Cortex of kidney (tissue), 1 donor: ENCODE data around the gene OXTR.
"Not testable (repeated sequence)": the region's sequence is repeated elsewhere in the genome, so short reads cannot be mapped to it uniquely, and the experiment has no call there.

Source experiments
- DNase-seq: peaks from one replicate; lab custom pipeline; 2025; lab: John Stamatoyannopoulos, UW

The OXTR gene

DNA sequence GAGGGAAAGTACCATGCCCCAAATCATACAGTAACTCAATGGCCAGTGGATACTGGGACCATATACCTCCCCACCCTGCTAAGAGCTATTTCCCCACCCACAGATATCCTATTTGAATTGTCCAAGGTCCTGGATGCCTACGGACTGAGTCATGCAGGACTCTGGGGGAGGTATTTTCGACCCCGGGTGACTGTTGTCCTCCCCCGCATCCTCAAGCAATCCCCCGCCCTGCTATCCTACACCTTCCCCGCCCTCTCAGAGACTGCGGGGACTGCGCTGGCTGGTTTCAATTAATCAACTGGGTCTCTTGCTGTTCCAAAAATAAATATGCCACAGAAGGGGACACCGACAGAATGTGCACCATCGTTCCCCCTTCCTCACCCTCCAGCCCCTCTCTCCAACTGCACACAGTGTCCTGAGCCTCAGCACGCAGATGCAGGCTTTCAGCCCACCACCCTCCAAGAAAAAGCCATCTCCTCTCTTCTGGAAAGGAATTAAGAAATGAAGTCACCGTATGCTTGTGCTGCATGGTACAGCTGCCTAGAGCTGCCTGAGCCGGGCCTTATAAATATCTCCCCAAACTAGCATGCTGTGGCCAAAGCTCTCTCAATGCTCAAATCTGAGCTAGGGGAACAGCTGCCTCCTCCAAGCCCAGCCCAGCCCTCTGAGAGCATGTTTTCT is 27.7 kb downstream of the OXTR start:
- no peak for DNase-seq

DNA sequence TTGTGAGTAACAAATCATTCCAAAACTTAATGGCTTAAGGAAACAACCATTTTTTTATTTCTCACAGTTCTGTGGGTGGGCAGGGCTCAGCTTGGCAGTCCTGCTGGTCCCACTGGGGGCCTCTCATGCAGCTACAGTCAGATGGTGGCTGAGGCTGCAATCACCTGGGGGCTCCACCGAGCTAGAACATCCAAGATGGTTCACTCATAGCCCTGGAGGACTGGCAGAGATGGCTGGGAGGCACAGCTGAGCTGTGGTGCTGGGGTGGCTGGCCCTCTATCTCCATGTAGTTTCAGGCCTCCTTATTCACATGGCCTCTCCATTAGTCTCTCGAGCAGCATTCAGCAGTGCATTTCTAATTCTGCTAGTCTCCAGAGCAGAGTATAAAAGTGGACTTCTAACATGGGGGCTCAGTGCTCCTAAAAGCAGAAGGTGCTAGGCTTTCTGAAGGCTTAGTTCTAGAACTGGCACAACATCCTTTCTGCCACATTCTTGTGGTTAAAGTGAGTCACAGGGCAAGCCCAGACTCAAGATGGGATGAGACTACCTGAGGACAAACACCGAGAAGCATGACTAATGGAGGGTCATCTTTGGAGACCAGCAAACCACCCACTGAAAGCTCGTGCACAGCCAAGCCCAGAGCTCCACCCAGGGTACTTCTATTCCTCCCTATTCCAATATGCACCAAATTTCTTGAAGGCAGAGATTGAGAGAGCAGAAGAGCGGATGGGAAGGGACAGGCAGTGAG is 29.5 kb downstream of the OXTR start:
- no peak for DNase-seq

DNA sequence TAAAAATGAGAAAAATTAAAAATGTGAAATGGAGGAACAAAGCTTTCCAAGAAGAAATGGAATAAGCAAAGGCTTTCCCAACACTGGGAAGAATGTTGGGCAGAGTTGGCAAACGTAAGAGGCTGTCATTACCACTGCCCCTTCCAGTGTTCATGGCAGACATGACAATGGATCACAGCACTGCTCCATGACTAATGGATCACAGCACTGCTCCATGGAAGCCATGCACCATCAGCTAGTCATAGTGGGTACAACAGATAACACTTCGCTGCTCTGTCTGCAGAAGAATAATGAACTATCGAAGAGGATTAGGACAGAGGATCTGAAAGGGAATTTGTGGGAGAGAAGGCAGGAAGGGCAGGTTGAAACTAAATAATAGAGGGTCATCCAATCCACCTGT is 30.8 kb downstream of the OXTR start:
- no peak for DNase-seq

DNA sequence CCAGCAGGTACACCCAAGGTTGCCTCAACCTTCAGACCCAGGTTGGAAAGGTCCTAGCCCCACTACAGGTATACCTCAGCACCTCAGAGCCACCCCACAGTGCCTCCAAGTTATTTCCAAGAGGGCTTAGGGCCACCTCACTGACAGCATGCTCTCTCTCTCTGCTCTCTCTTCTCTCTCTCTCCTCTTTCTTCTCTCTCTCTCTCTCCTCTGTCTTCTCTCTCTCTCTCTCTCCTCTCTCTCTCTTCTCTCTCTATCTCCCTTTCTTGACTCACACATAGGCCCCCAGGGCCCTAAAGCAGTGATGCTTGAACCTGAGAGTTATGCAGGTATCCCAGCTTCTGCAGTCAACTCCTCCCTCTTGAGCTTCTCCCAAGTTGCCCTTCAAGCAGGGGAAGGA is 31.6 kb downstream of the OXTR start:
- no peak for DNase-seq

DNA sequence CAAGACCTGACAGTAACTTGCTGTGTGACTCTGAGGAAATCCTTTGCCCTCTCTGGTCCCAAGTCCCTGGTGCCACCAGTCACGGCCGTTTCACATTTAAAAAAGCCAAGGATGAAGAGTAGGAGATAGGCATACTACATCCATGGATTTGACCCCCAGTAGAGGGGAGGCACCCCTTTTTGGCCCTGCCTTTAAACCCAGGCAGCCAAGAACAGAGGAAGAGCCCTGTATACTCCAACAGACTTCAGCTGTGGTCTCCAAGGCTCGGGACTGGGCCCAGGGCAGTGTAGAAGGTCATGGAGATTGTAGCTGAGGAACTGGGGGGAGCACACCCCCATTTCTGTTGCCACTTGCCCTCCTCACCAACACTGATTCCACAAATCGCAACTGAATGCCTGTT is 32.1 kb downstream of the OXTR start:
- no peak for DNase-seq

DNA sequence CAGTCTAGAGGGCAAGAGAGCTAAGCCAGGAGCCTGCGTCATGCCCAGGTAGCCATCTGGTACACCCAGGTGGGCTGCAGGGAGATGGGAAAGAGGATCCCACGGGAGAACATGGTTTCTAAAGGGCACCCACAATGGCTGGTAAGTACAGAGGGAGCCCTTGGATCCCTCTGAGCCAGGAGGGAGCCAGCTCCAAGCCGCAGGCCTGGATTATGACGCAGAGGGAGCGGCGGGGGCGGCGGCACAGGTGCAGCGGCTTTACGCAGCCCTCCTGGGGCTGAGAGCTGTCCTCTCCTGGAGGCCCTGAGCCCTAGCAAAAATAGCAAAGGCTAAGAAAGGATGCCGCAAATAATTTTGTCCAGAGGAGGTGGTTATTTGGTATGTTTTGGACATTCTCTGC is 33.0 kb downstream of the OXTR start:
- no peak for DNase-seq

DNA sequence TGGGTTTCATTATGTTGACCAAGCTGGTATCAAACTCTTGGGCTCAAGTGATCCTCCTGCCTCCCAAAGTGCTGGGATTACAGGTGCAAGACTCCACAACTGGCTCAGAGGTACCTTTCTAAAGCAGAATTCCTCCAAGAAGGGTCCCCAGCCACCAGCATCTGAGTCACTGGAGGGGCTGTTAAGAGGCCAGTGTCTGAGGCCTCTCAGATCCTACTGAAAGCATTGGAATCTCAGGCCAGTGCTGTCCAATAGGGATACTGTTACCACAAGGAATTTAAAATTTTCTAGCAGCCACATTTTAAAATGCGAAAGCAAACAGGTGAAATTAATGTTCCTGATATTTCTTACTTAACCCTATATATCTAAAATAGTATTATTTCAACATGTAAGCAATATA is 34.5 kb downstream of the OXTR start:
- DNase-seq: no peak

DNA sequence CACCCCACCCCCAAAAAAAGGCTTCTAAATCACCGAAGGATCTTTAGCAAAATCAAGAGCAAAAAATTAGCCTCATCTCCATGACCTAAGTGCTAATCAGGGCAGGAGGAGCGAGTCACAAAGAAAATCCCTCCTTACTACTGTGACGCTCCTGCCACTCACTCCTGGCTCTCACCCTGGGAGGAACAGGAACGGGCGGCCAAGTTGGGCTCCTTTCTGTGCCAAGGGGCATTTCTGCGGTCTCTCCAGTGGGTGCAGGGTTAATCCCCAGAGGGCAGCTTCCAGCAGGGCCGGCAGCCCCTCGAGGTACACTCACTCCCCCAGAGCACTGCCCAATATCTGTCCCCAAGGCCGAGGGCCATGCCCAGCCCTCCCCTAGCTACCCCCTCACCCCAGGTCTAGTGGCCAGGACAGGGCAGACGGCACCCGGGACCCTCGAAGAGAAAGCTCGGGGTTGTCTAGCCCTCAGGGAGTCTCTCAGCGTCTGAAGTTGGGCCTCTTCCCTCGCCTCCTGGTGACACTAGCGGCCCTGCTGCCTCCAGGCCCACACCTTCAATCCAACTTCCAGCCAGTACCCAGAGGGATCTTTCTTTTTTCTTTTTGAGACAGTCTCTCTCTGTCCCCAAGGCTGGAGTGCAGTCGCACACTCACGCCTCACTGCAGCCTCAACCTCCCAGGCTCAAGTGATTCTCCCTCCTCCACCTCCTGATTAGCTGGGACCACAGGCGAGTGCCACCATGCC is 35.1 kb downstream of the OXTR start:
- no peak for DNase-seq

DNA sequence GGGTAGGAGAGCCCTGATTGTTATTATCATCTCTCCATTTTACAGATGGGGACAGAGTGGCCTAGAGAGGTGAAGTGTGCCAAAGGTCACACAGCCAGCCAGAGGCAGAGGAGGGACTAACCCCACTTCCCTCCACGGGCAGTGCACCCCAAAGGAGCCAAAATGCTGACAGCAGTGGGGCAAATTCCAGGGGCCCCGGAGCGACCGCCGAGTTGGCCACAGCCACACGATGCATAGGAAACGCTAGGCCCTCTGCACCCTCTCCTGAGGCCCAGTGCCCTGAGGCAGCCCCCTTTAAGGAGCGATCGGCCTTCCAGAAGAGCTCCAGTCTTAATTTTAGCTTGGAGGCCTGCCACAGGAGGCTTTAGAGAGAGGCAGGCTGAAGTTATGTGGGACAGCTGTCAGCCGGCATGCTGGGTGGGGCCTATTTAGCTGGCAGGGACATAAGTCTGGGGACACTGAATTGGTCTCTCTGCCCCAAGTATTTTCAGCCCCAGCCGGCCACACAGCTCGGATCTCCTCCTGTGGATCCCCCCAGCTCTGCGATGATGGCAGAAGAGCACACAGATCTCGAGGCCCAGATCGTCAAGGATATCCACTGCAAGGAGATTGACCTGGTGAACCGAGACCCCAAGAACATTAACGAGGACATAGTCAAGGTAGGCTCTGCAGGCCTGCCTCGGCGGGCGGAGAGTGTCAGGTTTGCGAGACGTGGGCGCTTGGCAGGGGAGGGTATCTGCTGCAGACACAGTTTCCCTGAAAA is 35.9 kb downstream of the OXTR start, which contains the start of gene CAV3:
Gene CAV3, plus strand, starts transcription at position 471 of the 763 bp plus-strand sequence. Its CDS starts 75 bp downstream, at position 546.
- no peak for DNase-seq

DNA sequence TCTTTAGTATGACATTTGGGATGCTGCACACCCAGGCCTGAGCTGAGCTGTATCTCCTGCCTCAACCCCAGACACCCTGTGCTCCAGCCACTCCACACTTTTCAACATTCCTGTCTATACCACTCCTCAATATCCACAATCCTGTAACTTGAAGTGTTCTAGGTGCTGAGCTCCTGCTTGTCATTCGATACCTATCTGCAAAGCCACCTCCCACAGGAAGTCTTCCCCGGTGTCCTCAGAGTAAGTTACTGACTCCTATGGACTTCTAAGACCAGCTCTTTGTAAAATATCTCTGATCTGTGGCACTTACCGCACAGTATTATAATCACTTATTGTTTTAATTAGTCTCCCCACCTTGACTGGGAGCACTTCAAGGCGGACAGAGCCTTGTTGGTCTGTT is 37.0 kb downstream of the OXTR start:
- DNase-seq: no peak

DNA sequence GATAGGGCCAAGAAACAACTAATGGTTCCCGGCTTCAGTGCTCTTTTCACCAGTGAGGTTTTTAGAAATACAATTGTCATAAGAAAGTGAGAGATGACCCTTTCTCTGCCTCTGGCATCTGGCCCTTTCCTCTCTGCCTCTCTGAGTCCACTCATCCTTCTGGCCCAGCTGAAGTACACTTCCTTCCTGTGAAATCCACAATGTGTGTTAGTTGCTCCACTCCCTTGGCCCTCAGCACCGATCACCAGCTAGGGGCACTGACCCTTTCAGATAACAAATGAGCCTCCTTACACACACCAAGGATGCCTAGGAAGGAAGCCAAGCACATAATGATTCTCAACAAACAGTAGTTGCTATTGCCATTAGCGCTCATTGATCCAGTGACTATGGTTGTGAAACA is 38.8 kb downstream of the OXTR start:
- no peak for DNase-seq

DNA sequence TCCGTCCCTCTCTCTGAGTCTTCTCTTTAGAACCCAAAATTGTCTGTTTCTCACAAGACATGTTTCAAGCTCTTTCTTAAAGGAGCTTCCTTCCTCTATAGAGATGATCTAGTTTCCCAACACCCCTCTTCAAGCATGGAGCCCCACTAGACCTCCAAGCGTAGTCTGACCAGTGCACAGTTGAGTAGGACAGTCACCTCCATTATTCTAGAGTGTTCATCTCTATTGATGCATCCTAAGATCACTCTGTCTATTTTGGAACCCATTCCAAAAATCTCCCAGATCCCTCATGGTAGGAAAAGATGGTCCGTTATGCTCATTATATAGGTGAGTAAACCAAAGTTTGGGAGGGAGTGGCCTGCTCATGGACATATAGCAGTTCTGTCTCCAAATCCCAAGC is 39.9 kb downstream of the OXTR start:
- DNase-seq: no peak

DNA sequence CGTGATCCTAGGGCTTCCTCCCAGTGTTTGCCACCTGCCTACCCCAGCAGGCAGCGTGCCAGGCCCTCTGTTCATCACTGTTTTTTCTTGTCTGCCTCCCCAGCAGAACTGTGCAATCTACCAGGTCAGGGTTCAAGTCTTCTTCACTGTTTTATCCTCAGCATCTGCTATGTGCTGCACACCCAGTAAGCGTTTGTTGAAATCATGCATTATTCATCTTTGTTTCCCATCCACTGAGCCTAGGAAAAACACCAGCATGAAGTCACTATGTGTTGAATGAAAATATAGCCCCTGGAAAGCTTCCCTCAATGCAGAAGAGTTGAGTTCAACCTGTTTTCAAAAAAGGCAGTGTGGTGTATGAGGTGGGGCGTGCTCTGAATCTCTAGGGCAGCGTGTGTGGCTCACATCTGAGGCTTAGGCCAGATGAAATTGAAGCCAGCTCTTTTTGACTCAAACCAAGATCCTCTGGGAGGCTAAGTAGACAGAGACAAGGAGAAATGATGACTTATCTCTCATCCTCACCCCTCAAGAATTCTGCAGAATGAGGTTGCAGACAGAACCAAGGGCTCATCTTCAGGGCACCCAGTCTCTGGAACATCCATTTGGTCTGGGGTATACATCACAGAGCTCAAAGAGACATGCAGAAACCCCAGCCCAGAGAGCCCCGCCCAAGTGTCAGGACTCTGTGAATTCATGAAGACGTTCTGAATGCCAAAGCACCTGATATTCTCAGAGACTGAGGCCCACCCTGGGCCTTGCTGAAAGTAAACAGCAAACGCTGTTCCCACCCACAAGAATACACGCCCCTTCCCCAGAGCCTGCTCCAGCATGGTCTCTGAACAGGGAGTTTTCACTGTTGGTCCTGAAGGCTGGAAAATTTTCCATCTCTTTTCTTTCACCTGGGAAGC is 41.6 kb downstream of the OXTR start:
- no peak for DNase-seq

DNA sequence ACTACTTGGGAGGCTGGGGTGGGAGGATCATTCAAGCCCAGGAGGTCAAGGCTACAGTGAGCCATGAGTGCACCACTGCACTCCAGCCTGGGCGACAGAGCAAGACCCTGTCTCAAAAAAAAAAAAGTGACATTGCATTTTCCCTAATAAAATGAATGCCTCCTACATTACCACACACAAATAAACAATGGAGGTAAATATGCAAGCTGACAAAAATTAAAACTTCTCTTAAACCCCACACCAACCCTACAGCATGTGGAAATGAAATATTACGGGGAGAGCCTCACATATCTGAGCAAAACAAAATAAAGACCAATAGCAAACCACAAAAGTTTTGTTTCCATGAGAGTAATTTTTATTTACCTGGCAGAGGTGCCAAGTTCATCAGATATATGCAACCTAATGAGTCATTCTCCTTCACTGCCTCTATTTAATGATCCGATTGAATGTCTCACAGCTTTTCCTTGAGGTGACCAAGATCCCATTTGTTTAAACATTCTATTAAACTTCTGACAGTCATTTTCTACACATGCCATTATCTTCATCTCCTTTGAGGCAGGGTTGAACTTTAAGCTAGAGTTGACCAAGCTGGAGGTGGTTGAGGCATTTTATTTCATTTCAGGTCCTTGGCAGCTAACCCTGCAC is 45.2 kb downstream of the OXTR start:
- no peak for DNase-seq

DNA sequence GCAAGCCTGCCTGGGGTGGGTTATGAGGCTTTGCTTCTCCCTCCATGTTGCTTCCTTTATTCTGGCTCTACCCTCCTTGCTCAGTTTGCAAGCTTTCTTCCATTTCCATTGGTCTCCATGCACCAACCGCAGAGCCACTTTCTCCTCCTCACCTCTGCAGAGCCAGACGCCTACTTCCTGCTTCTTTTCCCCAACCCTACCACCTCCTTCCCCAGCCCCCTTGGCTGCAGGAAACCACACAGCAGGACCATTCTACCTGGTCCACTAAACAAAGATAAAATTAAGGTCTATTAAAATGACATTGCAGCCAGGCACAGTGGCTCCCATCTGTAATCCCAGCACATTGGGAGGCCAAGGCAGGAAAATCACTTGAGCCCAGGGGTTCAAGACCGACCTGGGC is 45.8 kb downstream of the OXTR start:
- no peak for DNase-seq

DNA sequence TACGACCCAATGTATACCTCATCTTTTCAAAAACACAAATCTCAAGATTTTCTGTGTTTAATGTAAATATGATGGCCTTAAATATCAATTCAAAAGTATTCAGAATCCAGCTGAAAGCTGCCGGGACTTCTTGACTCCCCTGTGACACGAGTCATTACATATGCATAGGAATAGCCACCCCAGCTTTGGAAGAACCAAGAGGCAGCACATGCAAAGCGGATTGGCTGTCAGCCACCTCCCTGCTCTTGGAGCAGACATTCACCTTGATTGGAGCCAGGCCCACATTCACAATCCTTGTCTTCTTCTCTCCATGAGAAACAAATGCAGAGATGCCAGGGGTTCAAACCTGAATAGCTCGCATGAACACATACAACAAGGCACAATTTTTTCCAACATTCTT is 46.6 kb downstream of the OXTR start:
- no peak for DNase-seq

DNA sequence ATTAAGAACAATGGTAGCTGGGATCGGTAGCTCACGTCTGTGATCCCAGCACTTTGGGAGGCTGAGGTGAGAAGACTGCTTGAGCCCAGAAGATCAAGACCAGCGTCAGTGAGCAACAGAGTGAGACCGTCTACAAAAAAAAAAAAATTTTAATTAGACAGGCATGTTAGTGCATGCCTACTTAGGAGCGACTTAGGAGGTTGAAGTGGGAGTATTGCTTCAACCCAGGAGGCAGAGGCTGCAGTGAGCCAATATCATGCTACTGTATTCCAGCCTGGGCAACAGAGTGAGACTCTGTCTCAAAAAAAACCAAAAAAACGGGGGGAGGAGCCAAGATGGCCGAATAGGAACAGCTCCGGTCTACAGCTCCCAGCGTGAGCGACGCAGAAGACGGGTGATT is 53.7 kb downstream of the OXTR start:
- DNase-seq: not testable (repeated sequence)

DNA sequence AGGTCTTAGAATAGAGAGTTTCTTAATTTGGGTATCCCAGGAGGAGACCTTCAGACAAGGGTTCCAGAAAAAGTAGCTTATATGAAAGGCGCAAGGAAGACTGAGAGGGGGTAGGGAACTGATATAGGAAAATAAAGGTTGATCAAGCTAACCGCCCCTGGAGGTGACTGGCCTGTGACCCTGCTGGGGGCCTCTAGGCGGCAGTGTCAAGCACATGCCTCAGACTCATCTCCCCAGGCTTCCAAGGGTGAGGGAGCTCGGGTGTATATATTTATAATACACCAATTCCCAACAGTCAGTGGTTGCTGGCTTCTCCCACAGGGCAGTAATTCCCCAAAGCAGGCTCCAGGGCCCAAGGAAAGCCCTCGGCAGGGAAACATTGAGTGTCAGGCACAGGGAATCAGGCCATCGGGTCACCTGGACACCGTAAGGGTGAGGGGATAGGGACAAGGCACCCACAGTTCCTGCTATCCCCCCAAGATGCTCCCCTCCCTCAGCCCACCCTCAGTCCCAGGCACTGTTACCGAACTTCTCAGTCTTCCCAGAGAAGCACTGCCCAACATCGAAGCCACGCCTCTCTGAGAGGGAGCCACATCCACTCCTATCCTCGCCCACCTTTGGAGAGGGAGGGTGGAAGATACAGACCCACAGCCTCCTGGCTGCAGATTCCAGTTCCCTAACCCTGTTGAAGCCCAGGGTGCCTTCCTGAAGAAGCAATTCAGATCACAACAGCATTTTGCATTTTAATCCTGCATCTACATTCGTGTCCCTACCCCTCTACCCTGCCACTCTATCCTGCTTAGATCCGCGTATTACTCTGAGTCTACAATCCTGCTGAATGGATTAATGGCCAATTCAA is 55.3 kb downstream of the OXTR start:
- no peak for DNase-seq

DNA sequence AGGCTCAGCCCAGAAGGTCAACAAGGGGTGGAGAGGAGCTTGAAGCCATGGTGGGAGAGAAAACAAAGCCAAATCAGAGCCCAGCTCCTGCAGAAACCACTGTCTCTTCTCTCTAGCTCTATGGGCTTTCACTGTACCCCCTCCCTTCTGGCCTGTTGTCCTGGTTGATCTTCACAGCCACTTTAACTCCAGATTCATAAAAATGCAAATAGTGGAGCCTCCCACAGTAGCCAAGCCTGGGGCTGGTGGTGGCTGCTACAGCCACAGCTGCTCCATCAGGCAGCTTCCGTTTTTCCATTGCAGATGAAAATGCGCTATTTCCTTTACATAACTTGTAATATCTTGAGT is 56.5 kb downstream of the OXTR start:
- DNase-seq: no peak
